ENCODE data around the gene FCRL4. TPM values are rescaled to one million over a fixed set of nuclear protein-coding genes. Genes with fewer than 3 reads are reported as not detected.

Gene FCRL4
- total RNA-seq, 1 experiment from 2014 or later: not detected

DNA sequence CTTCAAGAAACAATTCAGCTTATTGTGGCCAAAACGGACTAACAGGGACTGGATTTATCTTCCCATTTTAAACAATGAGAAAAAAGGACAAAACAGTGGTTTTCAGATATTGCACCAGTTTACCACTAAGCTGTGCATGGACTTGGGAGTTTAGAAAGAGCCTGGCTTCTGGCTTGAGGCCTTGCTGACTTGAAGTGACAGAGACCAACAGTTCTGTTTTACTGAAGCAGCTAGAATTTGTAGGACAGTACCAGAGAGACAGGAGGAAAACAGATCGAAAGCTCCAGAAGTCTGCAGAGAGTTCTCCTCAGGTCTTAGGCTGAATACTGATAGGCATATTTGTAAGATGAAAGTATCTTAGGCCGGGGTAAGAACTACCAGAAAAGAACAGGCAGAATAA lies 20.5 kb downstream of the FCRL4 start:
- intact Hi-C loops (cut with micrococcal nuclease): no loop called here
- Histone ChIP-seq H3K9ac (ENCODE audit: low read length) (no peak overlapping the region), H4K20me1 (ENCODE audit: insufficient read depth) (no peaks in the 10 kb centered on the region), H3K4me2 (ENCODE audit: low read length) (no peak overlapping the region), H3K27ac (ENCODE audit: low read depth, low read length) (no peak overlapping the region), H3K4me1 (ENCODE audit: control insufficient read depth in 1 of 2, insufficient read depth in 2 of 2, low read length in 2 of 2) (no peaks in the 10 kb centered on the region), H3K36me3 (ENCODE audit: control insufficient read depth in 1 of 2, insufficient read depth in 2 of 2, low read length in 2 of 2) (no peaks in the 10 kb centered on the region), H3K4me3 (replicated peaks in 1 of 2; ENCODE audit: low read depth in 1 of 2, low read length in 2 of 2) (no peak overlapping the region), H3K27me3 (ENCODE audit: insufficient read depth, low read length) (peaks cover 48% of the 10 kb centered on the region), H3K9me2 (ENCODE audit: insufficient read depth) (no peaks in the 10 kb centered on the region), H3K9me3 (ENCODE audit: control insufficient read depth in 1 of 2, insufficient read depth in 1 of 2, low read depth in 1 of 2, low read length in 2 of 2) (no peaks in the 10 kb centered on the region), H3K79me2 (ENCODE audit: insufficient read depth, low read length) (no peaks in the 10 kb centered on the region), H2AFZ (ENCODE audit: low read depth, low read length, poor library complexity, severe bottlenecking) (no peak overlapping the region)
- ChIA-PET POLR2A (no interaction called here), CTCF (interaction anchor here (0.8 kb wide), 1 partner anchor 114 kb away, joined by 3 read pairs; no protein-coding TSS in a partner anchor), RAD21 (ENCODE audit: low non-redundant PET in 1 of 2, low total read pairs in 2 of 2, uncharacterized antibody in 2 of 2, unreplicated experiment in 2 of 2) (no interaction called here)
- BruUV-seq (replicated peaks): no TSS peak
- no peak for DNase-seq (ENCODE audit: low read depth, low spot score)
- ATAC-seq: no peak
- TF ChIP-seq, protein P1, sequence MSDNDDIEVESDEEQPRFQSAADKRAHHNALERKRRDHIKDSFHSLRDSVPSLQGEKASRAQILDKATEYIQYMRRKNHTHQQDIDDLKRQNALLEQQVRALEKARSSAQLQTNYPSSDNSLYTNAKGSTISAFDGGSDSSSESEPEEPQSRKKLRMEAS (IDR thresholded peaks at IDR 0.05): no peak
- TF ChIP-seq POLR2AphosphoS5 (IDR thresholded peaks at IDR 0.05; ENCODE audit: low read depth, low read length): no peak
- TF ChIP-seq SRF (IDR thresholded peaks at IDR 0.05; ENCODE audit: low read depth): no peak
- TF ChIP-seq RAD21 (IDR thresholded peaks at IDR 0.05; ENCODE audit: low read depth): no peak
- TF ChIP-seq, protein P2, sequence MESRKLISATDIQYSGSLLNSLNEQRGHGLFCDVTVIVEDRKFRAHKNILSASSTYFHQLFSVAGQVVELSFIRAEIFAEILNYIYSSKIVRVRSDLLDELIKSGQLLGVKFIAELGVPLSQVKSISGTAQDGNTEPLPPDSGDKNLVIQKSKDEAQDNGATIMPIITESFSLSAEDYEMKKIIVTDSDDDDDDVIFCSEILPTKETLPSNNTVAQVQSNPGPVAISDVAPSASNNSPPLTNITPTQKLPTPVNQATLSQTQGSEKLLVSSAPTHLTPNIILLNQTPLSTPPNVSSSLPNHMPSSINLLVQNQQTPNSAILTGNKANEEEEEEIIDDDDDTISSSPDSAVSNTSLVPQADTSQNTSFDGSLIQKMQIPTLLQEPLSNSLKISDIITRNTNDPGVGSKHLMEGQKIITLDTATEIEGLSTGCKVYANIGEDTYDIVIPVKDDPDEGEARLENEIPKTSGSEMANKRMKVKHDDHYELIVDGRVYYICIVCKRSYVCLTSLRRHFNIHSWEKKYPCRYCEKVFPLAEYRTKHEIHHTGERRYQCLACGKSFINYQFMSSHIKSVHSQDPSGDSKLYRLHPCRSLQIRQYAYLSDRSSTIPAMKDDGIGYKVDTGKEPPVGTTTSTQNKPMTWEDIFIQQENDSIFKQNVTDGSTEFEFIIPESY (IDR thresholded peaks at IDR 0.05; ENCODE audit: extremely low read depth, insufficient replicate concordance, low read length): no peak
- TF ChIP-seq SIN3A (IDR thresholded peaks at IDR 0.05; ENCODE audit: low read depth): no peak
- no peak for TF ChIP-seq EZH2 (IDR thresholded peaks at IDR 0.05)
- TF ChIP-seq EZH2phosphoT487 (IDR thresholded peaks at IDR 0.05; ENCODE audit: borderline replicate concordance): no peak

DNA sequence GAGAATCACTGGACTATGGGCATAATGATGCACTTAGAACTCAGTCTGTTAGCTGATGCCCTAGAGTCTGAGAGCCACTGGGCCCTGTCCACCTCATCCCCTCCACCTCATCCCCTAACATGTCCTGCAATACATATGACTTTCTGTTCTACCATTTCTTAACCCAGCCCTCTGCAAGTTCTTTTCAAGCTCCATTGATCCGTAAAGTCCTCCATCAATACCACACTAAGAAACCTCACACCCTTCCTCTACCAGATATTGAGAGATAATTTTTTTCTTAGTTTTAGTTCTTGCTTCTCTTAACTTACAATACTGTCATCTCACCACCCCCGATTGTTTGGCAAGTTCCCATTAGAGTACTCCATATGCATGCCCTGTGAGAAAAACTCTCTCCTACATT lies 22.1 kb downstream of the FCRL4 start:
- POLR2A ChIA-PET: no interaction called here
- H3K9me2 ChIP-seq (ENCODE audit: insufficient read depth): no peaks in the 10 kb centered on the region
- no peak overlapping the region for H3K9ac ChIP-seq (ENCODE audit: low read length)
- H3K27me3 ChIP-seq (ENCODE audit: insufficient read depth, low read length): peaks cover 57% of the 10 kb centered on the region
- H3K36me3 ChIP-seq (ENCODE audit: control insufficient read depth in 1 of 2, insufficient read depth in 2 of 2, low read length in 2 of 2): no peaks in the 10 kb centered on the region
- CTCF ChIA-PET: no interaction called here
- H2AFZ ChIP-seq (ENCODE audit: low read depth, low read length, poor library complexity, severe bottlenecking): no peak overlapping the region
- no TSS peak for BruUV-seq (replicated peaks)
- DNase-seq (ENCODE audit: low read depth, low spot score) (no peak), ATAC-seq (no peak)
- intact Hi-C loops (cut with micrococcal nuclease): no loop called here
- TF ChIP-seq CEBPB (IDR thresholded peaks at IDR 0.05; ENCODE audit: low read depth): no peak
- H3K9me3 ChIP-seq (ENCODE audit: control insufficient read depth in 1 of 2, insufficient read depth in 1 of 2, low read depth in 1 of 2, low read length in 2 of 2): no peaks in the 10 kb centered on the region
- no peak overlapping the region for H3K4me2 ChIP-seq (ENCODE audit: low read length)
- no peaks in the 10 kb centered on the region for H3K4me1 ChIP-seq (ENCODE audit: control insufficient read depth in 1 of 2, insufficient read depth in 2 of 2, low read length in 2 of 2)
- H3K27ac ChIP-seq (ENCODE audit: low read depth, low read length): no peak overlapping the region
- no peak overlapping the region for H3K4me3 ChIP-seq (replicated peaks in 1 of 2; ENCODE audit: low read depth in 1 of 2, low read length in 2 of 2)
- no peaks in the 10 kb centered on the region for H3K79me2 ChIP-seq (ENCODE audit: insufficient read depth, low read length)
- RAD21 ChIA-PET (ENCODE audit: low non-redundant PET in 1 of 2, low total read pairs in 2 of 2, uncharacterized antibody in 2 of 2, unreplicated experiment in 2 of 2): no interaction called here
- no peaks in the 10 kb centered on the region for H4K20me1 ChIP-seq (ENCODE audit: insufficient read depth)
